Measurements from ENCODE around the gene ANKRD27.
A peak's percentile ranks its signal among the peaks of the same experiment; 100 is the strongest.
"Not testable (repeated sequence)": the region's sequence is repeated elsewhere in the genome, so short reads cannot be mapped to it uniquely, and the experiment has no call there.

Gene ANKRD27

DNA sequence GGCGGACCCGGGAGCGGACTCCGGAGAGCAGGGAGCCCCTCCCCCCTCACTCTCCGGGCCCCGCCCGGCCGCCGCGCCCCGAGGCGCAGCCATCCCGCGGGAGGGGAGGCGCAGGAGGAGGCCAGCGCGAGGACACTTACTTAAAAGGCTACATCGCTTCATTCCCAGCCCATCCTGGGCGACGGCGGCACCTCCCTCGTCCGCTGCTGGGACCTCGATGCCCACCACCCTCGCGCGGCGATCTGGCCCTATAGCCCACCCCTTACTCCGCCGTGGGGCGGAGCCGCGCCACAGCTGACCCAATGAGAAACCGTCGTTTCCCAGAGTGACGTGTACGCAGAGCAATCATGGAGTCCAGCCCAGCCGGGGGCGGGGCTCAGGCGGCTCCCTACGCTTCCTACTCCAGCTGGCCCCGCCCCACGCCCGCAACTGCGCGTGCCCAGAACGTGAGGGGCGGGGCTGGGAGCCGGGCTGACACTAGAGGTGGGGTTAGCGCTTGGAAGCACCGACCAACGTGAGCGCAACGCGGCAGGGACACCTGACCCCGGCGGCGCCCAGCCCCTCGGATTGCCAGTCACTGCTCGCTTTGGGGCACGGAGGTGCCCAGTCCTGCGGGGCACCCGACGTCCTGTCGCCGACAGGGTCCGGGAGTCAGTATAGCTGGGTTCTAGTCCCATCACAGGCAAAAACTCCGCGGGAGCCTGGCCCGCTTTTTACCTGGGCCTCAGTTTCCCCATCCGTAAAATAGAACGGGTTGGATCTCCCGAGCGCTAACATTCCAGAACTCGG lies at the start of gene ANKRD27:
TSS of gene ANKRD27 (minus strand) at position 250 of the 789 bp plus-strand sequence. CDS start 16,165 bp downstream, outside the sequence.
- peak; percentile 99 to 100 for DNase-seq

DNA sequence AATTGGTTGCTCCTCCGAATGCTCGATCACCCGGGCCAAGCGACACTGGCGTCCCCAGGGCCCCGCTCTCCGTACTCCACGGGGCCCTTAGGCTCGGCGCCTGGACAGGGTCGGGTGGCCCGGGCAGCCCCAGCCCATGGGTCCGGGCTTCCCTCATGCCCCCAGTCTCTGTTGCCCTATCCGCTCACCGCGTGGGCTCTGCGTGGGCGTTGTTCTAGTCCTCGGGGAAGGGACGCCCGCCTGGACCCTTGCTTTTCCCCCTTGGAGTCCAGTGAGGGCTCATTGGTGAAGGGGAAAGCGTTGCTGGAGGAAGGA lies 45.9 kb upstream of the ANKRD27 start:
- DNase-seq: no peak

DNA sequence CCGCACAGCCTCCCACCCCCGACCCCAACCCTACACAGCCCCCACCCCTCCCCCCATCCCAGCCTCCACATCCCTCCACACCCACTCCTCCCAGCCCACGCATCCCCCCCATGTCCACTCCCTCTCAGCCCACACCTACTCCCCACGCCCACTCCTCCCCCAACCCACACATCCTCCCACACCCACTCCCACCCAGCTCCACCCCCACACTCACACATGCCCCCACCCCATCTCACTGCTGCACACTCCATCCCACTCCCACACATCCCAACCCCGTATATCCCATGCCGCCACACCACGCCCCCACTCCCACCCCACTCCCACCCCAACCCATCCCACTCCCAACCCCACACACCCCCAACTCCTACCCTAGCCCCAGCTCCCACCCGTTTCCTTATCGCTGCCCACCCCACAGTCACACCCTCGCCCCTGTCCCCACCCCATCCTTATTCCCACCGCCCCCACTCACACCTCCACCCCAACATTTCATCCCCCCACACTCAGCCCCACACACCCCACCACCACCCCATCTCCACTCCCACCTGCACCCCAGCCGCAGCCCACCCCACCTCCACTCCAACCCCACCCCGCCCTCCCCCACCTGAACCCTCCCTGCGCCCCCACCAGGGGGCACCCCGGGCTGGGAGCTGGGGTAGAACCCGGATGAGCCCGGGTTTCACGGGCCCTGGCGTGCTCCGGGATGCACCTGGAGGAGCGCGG lies 45.4 kb upstream of the ANKRD27 start:
- no peak for DNase-seq

DNA sequence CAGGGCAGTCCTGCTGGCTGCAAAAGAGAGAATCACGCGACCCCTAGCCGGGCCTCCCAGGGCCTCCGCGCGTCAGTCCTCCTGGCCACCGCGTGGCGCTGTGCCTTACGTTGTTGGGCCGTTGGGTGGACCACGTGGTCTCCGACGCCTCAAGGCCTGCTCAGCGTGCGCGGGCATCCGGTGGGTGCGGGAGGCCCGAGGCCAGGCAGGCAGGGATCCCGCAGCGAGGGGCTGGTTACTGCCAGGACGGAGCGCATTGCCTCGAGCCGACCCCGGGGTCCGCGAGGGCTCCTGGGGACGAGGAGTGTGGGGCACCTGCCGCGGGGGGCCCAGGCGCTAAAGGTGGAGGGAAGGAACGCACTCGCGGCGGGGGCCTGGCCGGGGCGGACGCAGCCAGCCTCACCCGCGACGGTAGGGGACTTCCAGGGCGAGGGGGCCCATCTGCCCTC lies 44.7 kb upstream of the ANKRD27 start, which contains the start of gene TDRD12:
TSS of gene TDRD12 (plus strand) at position 157 of the 449 bp plus-strand sequence. CDS start 306 bp downstream, outside the sequence.
- DNase-seq: no peak

DNA sequence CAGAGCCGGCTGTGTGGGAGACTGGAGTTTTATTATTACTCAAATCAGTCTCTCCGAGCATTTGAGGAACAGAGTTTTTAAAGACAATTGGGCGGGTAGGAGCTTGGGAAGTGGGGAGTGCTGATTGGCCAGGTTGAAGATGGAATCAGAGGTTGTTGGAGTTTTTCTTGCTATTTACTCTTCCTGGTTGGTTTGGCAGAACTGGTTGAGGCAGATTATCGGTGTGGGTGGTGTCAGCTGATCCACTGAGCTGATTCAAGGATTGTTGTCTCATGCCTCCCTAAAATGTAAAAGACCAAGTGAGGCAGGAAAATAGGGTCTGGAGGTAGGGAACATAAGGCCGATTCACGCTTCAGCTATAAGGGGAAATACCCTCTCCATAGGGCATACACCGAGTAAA lies 43.3 kb upstream of the ANKRD27 start:
- DNase-seq: no peak

DNA sequence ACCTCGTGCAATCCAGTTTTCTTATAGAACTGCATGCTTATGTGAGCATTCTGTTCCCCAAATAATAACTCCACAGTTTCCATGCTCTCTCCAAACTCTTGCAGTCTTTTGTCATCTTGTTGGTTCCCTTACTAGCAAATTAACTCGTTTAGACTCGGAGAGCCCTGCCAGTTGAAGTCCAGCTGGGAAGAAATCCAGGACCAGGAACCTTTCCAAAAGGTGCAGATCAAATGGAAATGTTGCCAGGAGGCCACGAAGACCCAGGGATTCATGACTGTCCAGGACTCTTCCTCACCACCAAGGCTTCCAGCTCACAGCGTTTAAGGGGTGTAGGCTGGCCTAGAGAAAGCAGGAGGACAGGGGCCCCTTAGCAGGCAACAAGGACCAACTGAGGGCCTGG lies 42.5 kb upstream of the ANKRD27 start:
- DNase-seq: no peak

DNA sequence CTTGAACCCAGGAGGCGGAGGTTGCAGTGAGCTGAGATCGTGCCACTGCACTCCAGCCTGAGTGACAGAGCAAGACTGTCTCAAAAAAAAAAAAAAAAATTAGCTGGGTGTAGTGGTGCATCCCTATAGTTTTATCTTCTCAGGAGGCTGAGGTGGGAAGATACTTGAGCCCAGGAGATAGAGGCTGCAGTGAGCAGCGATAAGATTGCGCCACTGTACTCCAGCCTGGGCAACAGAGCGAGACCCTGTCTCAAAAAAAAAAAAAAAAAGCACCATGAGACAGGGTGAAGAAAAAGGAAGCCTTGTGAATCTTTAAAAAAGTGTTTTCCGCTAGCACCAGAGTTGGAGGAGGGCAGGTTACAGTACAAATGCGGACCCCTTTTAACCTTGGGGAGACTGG lies 41.2 kb upstream of the ANKRD27 start:
- DNase-seq: not testable (repeated sequence)

DNA sequence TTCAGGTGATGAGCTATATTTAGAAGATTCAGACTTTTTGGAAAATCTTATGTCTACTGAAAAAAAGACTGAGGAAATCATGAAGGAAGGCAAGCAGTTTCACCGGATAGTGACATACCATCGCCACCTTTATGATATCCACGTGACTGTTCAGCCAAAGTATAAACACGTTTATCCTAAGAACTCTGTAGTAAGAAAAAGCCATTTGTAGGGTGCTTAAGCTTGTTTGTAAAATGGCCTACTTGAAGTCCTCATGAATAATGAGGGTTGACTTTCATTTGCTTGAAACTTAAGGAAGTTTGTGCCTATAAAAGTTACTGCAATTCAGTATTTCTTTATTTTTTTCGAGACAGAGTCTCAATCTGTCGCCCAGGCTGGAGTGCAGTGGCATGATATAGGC lies 36.8 kb upstream of the ANKRD27 start:
- no peak for DNase-seq

DNA sequence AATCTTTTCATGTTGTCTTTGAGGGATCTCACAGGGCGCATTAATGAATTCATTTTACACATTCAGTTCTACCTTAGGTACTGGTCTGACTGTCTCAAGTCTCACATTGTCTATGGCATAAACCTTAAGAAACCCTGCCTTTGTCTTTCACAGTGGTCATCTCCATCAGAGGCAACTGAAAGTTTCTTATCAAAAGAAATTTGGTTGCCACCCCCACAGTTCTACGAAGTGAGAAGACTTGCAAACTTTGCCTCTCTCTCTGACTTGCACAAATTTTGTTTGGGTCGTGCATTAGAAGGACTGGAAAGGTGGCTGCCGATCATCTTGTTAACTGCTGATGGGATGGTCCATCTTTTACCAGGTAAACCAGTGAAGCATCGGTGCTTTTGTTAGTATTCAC lies 34.1 kb upstream of the ANKRD27 start:
- DNase-seq: no peak

DNA sequence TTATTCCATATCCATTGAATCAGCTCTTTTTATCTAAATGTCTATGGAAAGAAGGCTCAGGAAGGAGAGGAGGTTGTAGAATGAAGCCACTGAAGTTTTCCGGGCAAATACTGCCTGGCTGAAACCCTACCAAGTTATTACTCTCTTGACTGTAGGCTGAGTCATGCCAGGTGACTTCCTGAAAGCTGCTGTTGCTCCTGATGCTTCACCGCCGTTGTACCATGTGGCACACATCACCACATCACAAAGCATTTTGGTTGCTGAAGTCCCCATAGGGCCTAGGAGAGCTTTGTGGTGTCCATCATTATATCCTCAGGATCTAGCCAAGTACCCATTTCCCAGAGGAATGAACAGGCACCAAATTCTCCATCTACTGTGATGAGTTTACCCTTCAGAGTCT lies 33.5 kb upstream of the ANKRD27 start:
- DNase-seq: no peak

DNA sequence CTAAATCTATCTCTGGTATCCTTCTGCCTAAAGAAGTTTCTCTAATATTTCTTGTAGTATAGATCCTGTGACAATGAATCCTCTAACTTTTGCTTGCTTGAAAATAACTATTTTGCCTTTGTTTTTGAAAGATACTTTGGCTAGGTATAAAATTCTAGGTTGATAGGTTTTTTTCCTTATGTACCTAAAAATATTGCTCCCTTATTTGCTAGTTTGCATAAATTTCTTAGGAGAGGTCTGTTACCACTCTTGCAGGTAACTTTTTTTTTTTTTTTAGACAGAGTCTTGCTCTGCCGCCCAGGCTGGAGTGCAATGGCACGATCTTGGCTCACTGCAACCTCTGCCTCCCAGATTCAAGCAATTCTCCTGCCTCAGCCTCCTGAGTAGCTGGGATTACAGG lies 29.0 kb upstream of the ANKRD27 start:
- DNase-seq: not testable (repeated sequence)

DNA sequence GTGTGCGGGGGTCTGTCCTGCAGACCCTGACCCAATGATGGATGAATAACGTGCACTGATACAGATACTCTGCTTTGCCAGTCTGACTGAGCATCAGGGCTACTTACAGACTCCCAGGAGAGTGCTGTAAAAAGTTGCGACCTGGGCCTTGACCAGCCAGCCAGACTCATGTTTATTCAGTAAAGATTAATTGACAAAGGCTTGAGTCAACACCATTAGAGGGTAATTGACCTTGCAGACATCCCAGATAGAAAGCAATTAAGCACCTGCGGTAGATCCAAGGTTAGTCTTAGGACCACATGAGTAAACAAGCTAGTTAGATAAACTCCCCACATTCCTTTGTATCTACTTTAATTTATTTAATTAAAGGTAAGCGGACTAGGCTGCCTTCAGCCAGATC lies 27.0 kb upstream of the ANKRD27 start:
- DNase-seq: no peak

DNA sequence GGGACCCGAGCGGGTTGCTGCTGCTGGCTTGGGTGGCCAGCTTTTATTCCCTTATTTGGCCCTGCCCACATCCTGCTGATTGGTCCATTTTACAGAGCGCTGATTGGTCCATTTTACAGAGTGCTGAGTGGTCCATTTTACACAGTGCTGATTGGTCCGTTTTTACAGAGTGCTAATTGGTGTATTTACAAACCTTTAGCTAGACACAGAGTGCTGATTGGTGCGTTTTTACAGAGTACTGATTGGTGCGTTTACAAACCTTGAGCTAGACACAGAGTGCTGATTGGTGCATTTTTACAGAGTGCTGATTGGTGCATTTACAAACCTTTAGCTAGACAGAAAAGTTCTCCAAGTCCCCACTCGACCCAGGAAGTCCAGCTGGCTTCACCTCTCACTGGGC lies 25.1 kb upstream of the ANKRD27 start:
- DNase-seq: not testable (repeated sequence)

DNA sequence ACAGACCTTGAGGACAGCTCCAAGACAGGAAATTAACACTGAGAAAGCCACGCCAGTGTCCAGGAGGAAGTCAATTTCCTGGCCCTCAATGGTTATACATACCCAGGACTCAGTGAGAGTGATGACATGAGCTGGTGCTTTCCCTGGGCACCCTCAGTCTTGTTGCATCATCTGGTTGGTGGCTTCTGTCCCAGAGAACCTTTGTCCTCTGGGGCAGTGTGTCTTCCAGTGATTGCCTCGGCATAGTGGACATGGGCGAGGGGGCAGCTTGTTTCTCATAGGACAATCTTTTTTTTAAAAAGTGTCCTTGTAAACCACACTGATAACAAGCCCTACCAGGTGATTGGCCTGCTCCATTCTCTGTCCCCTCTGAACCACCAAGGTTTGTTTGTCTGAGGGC lies 21.8 kb upstream of the ANKRD27 start:
- not testable (repeated sequence) for DNase-seq

DNA sequence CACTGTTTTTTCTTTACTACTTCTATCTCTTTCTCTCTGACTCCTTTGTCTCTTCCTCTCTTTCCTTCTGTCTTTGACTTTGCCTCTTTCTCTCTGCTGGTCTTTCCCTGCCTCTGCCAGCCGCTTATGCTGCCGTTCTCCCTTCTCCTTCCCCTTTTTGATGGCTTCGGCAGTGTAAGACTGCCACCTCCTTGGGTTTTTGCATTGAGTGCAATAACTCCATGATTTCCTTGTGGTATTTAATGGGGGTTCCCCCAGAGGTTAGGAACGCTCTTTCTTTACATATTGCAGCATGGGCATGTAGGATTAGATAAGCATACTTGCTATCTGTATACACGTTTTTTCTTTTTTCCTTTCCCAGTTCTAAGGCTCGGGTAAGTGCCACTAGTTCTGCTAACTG lies 20.5 kb upstream of the ANKRD27 start:
- DNase-seq: not testable (repeated sequence)

DNA sequence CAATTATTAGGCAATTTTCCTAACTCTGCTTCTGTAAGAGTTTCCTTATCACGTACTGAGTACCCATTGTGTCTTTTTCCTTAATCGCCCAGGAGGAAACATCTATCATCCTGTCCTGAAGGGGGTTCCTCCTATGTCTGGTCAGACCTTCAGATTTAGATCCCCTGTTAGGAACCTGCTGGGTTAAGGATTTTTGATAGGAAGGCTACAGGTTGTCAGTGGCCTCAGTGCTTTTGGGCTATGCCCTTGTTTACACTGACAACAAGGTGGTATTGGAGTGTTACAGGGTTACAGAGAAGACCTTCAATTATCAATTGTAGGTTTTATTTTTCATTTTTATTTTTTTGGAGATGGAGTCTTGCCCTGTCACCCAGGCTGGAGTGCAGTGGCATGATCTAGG lies 19.9 kb upstream of the ANKRD27 start:
- not testable (repeated sequence) for DNase-seq

DNA sequence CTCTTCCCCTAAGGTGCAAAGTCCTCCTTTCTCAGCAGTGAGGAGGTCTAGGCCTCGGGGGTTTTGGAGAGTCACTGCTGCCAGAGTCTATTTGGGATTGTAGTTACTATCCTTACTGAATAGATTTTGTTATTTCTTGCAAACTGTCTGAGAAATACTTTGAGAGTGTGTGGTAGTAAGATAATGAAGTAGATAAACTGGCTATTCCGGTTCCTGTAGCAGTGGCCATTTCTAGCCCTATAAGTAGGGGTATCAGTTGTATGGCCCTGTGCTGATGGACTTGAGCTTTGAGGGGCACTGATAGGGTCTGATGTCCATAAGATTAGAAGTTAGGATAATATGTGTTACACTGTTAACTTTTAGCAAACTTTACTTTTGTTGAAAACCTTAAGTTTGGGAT lies 19.3 kb upstream of the ANKRD27 start:
- DNase-seq: not testable (repeated sequence)

DNA sequence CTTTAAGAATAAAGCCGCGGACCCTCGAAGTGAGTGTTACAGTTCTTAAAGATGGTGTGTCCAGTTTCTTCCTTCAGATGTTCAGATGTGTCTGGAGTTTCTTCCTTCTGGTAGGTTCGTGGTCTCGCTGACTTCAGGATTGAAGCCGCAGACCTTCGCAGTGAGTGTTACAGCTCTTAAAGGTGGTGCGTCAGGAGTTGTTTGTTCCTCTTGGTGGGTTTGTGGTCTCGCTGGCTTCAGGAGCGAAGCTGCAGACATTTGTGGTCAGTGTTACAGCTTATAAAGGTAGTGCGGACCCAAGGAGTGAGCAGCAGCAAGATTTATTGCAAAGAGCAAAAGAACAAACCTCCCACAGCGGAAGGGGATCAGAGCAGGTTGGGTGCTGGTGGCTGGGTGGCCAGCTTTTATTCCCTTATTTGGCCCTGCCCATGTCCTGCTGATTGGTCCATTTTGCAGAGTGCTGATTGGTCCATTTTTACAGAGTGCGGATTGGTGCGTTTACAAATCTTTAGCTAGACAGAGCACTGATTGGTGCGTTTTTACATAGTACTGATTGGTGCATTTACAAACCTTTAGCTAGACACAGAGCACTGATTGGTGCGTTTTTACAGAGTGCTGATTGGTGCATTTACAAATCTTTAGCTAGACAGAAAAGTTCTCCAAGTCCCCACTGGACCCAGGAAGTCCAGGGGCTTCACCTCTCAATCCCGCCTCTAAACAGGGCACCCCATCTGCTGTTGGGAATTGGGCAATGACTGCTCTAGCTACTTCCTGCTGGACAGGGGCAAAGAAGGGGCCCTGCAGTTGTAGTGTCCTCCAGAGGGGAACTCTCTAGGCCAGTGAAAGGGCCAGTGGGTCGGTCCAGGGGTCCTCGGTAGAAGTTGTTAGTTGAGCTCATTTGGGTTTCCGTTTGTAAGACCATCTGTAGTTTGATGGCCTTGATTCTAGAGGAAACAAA lies 18.4 kb upstream of the ANKRD27 start:
- not testable (repeated sequence) for DNase-seq

DNA sequence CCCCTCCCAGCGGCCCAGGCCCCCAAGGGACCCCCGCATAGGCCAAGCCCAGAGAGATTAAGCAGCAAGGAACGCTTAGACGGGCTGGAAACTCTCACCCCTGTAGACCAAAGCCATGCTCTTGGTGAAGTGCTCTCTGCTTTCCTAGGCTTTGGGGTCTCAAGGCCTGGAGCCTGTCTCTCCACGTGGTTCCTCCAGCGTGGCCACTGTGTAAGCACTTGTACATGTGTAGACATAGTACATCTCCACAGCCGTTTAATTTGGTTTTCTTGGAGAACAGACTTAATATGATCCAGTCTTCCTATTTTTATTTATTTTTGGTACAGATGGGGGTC lies 17.7 kb upstream of the ANKRD27 start:
- DNase-seq: no peak

DNA sequence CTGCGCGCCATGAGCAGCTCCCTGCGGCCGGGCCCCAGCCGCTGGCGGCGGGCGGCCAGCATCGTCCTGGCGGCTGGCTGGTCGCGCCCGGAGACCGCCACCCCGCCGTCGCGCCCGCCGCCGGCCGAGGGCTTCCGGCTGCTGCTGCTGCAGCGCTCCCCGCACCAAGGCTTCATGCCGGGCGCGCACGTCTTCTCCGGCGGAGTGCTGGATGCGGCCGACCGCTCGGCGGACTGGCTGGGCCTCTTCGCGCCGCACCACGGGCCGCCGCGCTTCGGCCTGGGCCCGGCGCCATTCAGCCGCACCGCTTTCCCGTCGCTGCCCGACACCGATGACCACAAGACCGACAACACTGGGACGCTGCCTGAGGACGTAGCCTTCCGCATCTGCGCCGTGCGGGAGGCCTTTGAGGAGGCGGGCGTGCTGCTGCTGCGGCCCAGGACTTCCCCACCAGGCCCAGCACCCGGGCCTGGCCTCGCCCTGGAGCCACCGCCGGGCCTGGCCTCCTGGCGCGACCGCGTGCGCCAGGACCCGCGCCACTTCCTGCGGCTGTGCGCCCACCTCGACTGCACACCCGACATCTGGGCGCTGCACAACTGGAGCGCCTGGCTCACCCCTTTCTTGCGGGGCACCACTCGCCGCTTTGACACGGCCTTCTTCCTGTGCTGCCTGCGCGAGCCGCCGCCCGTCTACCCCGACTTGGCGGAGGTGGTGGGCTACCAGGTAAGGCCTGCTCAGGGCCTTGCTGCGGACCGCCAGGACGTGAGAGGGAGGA lies 17.2 kb upstream of the ANKRD27 start:
- peak; percentile 36 to 47 for DNase-seq

DNA sequence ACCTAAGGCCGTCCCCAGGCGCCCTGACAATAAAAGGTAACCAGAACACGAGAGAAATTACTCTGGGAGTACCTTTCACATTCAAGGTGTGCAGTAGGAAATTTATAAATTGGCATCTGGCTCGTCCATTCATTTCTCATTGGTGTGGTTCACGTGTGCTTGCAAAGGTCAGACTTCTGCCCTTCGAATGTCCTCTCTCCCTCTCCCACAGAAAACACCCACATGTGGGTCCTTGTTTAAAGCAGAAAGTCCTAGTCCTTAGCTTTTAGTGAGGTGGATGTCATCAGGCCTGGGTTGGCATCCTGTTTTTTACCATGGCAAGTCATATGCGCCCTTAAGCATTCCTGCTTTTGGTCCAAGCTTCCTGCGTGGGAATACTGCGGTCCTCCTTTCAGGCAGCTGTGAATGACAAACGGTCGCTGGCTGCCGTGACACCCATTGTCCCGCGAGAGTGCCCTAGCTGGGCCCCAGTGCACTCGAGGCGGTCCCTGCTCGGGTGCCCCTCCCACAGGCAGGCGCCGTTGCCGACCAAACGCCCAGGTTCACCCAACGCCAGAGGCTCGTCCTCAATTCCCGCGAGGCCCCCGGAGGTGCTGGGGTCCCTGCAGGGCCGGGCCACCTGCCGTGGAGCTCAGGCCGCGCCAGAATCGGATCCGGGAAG lies 16.4 kb upstream of the ANKRD27 start, which contains the start of gene NUDT19:
TSS of gene NUDT19 (plus strand) at position 531 of the 661 bp plus-strand sequence. CDS start 140 bp downstream, outside the sequence.
- peak; percentile 72 to 80 for DNase-seq

DNA sequence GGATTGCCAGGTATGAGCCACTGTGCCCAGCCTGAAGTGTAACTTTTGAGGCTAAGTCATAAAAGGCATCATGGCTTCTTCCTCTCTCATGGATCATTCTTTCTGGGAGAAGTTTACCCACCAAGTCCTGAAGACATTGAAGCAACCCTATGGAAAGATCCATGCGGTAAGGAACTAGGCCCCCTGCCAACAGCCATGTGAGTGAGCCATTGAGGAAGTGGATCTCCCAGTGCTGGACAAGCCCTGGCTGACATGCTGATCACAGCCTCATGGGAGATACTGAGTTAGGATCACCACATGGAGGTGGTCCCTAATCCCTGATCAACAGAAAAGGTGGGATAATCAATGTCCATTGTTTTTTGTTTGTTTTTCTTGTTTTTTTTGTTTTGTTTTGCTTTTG lies 13.3 kb upstream of the ANKRD27 start:
- DNase-seq: no peak
